ENCODE data around the gene GALNT17. TPM values are rescaled to one million over a fixed set of nuclear protein-coding genes. Genes with fewer than 3 reads are reported as not detected.
"Not testable (repeated sequence)": the region's sequence is repeated elsewhere in the genome, so short reads cannot be mapped to it uniquely, and the experiment has no call there.

GALNT17 gene
- total RNA-seq, 1 donor from 2014 or later: 3.9 TPM

DNA sequence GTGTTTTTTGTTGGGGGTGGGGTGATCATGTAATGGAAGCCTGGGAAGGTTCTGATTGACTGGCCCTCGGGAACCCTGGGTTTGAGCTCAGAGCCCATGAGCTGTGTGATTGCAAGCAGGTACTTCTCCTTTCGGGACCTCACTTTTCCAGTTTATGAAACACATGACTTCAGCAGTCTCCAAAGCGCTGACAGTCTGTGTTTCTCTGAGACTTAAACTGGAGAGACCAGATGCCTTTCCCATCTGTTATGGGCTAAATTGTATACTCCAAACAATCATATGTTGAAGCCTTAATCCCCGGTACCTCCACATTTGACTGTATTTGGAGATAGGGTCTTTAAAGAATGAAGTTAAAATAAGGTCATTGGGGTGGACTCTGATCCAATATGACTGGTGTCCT lies 493.6 kb downstream of the GALNT17 start:
- no peak overlapping the region for H3K27ac Mint-ChIP-seq
- TF ChIP-seq, protein P1, sequence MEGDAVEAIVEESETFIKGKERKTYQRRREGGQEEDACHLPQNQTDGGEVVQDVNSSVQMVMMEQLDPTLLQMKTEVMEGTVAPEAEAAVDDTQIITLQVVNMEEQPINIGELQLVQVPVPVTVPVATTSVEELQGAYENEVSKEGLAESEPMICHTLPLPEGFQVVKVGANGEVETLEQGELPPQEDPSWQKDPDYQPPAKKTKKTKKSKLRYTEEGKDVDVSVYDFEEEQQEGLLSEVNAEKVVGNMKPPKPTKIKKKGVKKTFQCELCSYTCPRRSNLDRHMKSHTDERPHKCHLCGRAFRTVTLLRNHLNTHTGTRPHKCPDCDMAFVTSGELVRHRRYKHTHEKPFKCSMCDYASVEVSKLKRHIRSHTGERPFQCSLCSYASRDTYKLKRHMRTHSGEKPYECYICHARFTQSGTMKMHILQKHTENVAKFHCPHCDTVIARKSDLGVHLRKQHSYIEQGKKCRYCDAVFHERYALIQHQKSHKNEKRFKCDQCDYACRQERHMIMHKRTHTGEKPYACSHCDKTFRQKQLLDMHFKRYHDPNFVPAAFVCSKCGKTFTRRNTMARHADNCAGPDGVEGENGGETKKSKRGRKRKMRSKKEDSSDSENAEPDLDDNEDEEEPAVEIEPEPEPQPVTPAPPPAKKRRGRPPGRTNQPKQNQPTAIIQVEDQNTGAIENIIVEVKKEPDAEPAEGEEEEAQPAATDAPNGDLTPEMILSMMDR (IDR thresholded peaks at IDR 0.05; ENCODE audit: unreplicated experiment): no peak
- peaks cover 3% of the 10 kb centered on the region for H3K27me3 Mint-ChIP-seq
- no peak for DNase-seq (ENCODE audit: low spot score, unreplicated experiment)
- no peaks in the 10 kb centered on the region for H3K4me1 Mint-ChIP-seq (ENCODE audit: low read depth)
- no peaks in the 10 kb centered on the region for H3K36me3 Mint-ChIP-seq (ENCODE audit: insufficient read depth)
- no peaks in the 10 kb centered on the region for H3K9me3 Mint-ChIP-seq (ENCODE audit: low read depth)
- no peak overlapping the region for H3K4me3 Mint-ChIP-seq (ENCODE audit: low read depth)

DNA sequence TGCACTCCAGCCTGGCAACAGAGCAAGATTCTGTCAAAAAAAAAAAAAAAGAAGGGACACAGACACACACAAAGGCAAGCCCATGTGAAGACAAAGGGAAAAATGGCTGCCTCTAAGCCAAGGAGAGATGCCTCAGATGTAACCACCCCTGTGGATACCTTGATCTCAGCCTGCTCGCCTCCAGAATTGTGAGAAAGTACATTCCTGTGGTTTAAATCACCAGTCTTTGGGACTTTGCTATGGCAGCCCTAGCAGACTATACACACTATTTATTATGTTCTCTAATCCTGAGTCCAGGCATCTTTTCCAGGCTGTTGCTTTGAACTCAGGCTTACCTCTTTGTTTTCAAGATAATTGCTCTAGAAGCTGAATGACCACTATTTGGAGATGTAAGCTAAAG lies 494.3 kb downstream of the GALNT17 start:
- H3K27ac Mint-ChIP-seq: no peak overlapping the region
- DNase-seq (ENCODE audit: low spot score, unreplicated experiment): no peak
- no peak overlapping the region for H3K4me3 Mint-ChIP-seq (ENCODE audit: low read depth)
- no peaks in the 10 kb centered on the region for H3K36me3 Mint-ChIP-seq (ENCODE audit: insufficient read depth)
- no peaks in the 10 kb centered on the region for H3K9me3 Mint-ChIP-seq (ENCODE audit: low read depth)
- TF ChIP-seq, protein P1 (IDR thresholded peaks at IDR 0.05; ENCODE audit: unreplicated experiment): no peak
- H3K27me3 Mint-ChIP-seq: peaks cover 1% of the 10 kb centered on the region
- no peaks in the 10 kb centered on the region for H3K4me1 Mint-ChIP-seq (ENCODE audit: low read depth)

DNA sequence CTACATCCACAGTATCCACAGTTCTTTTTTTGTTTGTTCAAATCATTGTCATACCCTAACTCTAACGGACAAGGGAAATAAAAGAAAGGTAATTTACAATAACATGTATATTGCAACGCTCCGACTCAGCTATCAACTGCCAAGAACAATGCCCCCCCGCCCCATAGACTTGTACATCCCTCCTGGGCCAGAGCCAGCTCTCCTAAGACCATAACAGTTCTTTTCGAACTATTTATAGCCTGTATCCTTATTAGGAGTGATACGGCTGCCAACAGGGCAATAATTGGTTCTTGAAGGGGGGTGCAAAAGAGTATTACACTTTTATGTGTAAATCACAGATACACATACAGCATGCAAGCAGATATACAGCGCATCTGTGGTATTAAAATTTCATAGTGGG lies 495.7 kb downstream of the GALNT17 start:
- Mint-ChIP-seq H3K27ac (no peak overlapping the region), H3K9me3 (ENCODE audit: low read depth) (no peaks in the 10 kb centered on the region), H3K27me3 (peaks cover 5% of the 10 kb centered on the region), H3K4me1 (ENCODE audit: low read depth) (no peaks in the 10 kb centered on the region), H3K4me3 (ENCODE audit: low read depth) (no peak overlapping the region), H3K36me3 (ENCODE audit: insufficient read depth) (no peaks in the 10 kb centered on the region)
- TF ChIP-seq, protein P1 (IDR thresholded peaks at IDR 0.05; ENCODE audit: unreplicated experiment): no peak
- no peak for DNase-seq (ENCODE audit: low spot score, unreplicated experiment)

DNA sequence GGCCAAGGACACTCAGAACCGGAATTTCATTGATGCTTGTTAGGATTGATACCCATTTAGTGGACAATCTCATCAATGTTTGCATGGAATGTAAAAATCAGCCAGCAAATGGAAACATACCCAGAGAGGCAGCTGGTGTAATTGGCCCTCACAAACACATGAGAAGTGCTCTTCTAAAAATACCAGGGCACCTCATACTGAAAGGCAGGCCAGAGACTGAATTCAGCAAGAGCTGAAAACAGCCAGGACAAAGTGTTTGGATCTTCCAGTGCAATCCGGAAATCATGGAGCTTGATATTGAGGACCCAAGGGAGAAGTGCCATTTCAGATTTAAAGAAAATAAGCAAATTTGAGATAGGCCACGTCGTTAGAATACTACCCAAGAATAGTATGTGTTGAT lies 498.6 kb downstream of the GALNT17 start:
- no peaks in the 10 kb centered on the region for H3K4me1 Mint-ChIP-seq (ENCODE audit: low read depth)
- DNase-seq (ENCODE audit: low spot score, unreplicated experiment): no peak
- no peaks in the 10 kb centered on the region for H3K9me3 Mint-ChIP-seq (ENCODE audit: low read depth)
- no peak overlapping the region for H3K4me3 Mint-ChIP-seq (ENCODE audit: low read depth)
- H3K27ac Mint-ChIP-seq: no peak overlapping the region
- H3K36me3 Mint-ChIP-seq (ENCODE audit: insufficient read depth): no peaks in the 10 kb centered on the region
- H3K27me3 Mint-ChIP-seq: peaks cover 5% of the 10 kb centered on the region
- TF ChIP-seq, protein P1 (IDR thresholded peaks at IDR 0.05; ENCODE audit: unreplicated experiment): no peak

DNA sequence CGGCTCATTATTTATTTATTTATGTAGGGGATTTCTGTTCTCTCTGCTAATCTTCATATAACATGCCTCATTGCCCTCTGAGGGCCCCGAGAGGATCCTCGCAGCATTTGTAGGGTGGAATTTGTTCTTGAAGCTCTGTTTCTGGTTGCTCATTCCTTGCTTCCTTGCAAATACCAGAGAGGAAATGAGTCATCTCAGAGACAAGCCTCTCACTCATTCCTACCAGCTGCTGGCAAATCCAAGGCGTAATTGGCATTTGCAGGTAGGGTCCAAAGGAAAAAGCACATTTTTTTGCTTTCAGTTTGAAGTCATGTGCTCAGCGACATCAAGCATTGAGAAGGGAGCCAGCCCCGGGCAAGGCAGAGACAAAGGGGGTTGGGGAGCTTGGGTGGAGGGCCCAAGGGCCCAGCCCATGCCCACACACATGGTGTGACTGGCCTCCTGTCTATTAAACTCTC lies 501.6 kb downstream of the GALNT17 start:
- no peaks in the 10 kb centered on the region for H3K36me3 Mint-ChIP-seq (ENCODE audit: insufficient read depth)
- peaks cover 1% of the 10 kb centered on the region for H3K4me1 Mint-ChIP-seq (ENCODE audit: low read depth)
- peaks cover 5% of the 10 kb centered on the region for H3K27me3 Mint-ChIP-seq
- H3K27ac Mint-ChIP-seq: no peak overlapping the region
- no peaks in the 10 kb centered on the region for H3K9me3 Mint-ChIP-seq (ENCODE audit: low read depth)
- no peak for DNase-seq (ENCODE audit: low spot score, unreplicated experiment)
- TF ChIP-seq, protein P1 (IDR thresholded peaks at IDR 0.05; ENCODE audit: unreplicated experiment): no peak
- H3K4me3 Mint-ChIP-seq (ENCODE audit: low read depth): no peak overlapping the region

DNA sequence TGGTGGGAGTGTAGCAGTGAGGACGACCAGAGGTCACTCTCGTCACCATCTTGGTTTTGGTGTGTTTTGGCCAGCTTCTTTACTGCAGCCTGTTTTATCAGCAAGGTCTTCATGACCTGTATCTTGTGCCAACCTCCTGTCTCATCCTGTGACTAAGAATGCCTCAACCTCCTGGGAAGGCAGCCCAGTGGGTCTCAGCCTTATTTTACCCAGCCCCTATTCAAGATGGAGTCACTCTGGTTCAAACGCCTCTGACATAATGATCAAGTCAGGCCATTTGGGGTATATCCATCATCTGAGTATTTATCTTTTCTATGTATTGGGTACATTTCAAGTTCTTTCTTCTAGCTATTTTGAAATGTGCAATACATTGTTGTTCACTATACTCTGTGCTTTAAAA lies 503.9 kb downstream of the GALNT17 start:
- H3K27ac Mint-ChIP-seq: peak overlapping the region; percentile 17
- H3K27me3 Mint-ChIP-seq; H3K36me3 Mint-ChIP-seq (ENCODE audit: insufficient read depth); DNase-seq (ENCODE audit: low spot score, unreplicated experiment); H3K9me3 Mint-ChIP-seq (ENCODE audit: low read depth); H3K4me3 Mint-ChIP-seq (ENCODE audit: low read depth); H3K4me1 Mint-ChIP-seq (ENCODE audit: low read depth): not testable (repeated sequence)

Measured in progenitor cell of endocrine pancreas (in vitro differentiated cells).